ENCODE data around the gene PELI2.
A peak's percentile ranks its signal among the peaks of the same experiment; 100 is the strongest.

Gene PELI2

GRCh38 chr14:56120091-56120691 lies 2.0 kb downstream of the PELI2 start:
- FAIRE-seq (peak; percentile 17), DNase-seq (ENCODE audit: insufficient read length) (no peak)
- TF ChIP-seq POLR2A (IDR thresholded peaks at IDR 0.05; ENCODE audit: low read depth, low read length) (no peak), POLR2AphosphoS5 (IDR thresholded peaks at IDR 0.05; ENCODE audit: low read depth, low read length) (no peak), TAF1 (IDR thresholded peaks at IDR 0.05; ENCODE audit: borderline replicate concordance, low read depth, low read length) (no peak)

GRCh38 chr14:56121816-56122215 lies 3.6 kb downstream of the PELI2 start:
- DNase-seq (ENCODE audit: insufficient read length), result no peak
- no peak for FAIRE-seq
- TF ChIP-seq POLR2A (IDR thresholded peaks at IDR 0.05; ENCODE audit: low read depth, low read length) (no peak), TAF1 (IDR thresholded peaks at IDR 0.05; ENCODE audit: borderline replicate concordance, low read depth, low read length) (no peak), POLR2AphosphoS5 (IDR thresholded peaks at IDR 0.05; ENCODE audit: low read depth, low read length) (no peak)

DNA sequence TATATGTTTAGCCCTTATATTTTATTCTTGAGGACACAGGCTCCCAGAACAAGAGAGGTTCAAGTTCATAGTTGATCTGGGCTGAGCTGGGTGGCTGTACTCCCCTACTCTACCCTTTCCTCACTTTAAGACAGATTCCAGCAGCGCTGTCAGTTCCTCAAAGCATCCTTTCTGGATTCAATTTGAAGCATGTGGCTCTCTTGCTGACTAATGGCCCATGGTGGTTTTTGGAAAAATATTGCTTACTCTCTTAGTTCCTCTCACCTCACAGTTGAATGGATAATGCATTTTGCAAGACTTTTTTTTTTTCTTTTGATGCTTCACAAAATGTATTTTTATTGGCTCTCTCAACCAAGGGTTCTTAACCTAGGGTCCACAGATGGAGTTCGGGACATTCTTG lies 4.1 kb downstream of the PELI2 start:
- DNase-seq (ENCODE audit: insufficient read length) (no peak), FAIRE-seq (no peak)
- TF ChIP-seq POLR2AphosphoS5 (IDR thresholded peaks at IDR 0.05; ENCODE audit: low read depth, low read length), result no peak
- TF ChIP-seq POLR2A (IDR thresholded peaks at IDR 0.05; ENCODE audit: low read depth, low read length), result no peak
- TF ChIP-seq TAF1 (IDR thresholded peaks at IDR 0.05; ENCODE audit: borderline replicate concordance, low read depth, low read length), result no peak

DNA sequence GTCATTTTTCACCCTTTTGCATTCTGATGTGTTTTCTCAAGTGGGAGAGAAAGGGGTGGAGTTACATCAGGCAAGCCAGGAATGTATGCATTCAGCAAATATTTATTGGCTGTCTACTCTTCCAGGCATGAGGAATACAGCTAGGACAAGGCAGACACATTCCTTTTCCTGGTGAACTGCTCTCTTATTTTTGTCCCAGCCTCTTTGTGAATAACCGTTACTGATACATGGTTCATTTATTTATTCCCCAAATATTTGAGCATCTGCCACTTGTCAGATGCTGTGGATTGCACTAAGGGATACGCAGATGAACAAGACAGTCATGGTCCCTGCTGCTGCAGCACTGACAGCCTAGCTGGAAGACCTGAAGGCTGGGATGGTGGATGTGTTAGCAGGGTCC lies 6.1 kb downstream of the PELI2 start:
- DNase-seq (ENCODE audit: insufficient read length) (no peak), FAIRE-seq (no peak)
- TF ChIP-seq POLR2A (IDR thresholded peaks at IDR 0.05; ENCODE audit: low read depth, low read length) (no peak), POLR2AphosphoS5 (IDR thresholded peaks at IDR 0.05; ENCODE audit: low read depth, low read length) (no peak), TAF1 (IDR thresholded peaks at IDR 0.05; ENCODE audit: borderline replicate concordance, low read depth, low read length) (no peak)

DNA sequence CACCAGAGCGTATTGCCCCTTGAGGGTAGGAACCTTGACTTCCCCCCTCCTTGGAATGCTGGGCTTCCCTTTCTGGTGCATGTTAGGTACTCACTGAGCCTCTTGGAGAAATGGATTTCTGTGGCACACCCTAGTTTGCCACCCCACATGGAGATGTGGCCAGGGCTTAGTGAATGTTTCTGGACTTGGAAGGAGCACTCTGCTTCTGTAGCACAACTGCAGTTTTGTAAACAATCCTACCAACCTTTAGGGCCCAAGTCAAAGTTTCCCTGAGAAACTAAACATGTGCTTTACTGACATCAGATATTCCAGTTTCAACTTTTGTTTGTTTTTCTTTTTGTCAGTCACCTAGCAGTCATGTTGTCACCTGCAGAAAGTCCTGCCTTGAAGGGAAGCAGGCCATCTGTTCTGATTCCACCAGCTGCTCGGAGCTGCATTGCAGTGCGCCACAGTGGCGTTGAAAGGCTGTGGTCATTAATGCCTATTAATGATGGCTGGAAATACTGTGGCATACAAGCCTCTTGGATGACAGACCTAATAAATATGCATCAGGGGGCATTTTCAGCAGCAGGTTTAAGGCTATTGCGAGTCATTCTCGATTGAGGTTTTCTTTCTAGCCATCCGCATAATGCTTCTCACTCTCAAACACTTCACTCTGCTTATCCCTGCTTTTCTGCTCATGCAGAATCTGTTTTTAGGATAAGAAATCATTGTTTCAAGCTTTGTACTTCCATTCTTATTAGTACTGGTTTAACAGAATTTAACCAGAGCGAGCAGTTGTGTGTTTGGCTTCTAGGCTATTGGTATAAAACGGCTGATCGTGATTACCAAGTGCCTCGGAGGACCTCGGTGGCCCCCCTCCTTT lies 7.8 kb downstream of the PELI2 start:
- no peak for DNase-seq (ENCODE audit: insufficient read length)
- no peak for FAIRE-seq
- TF ChIP-seq POLR2A (IDR thresholded peaks at IDR 0.05; ENCODE audit: low read depth, low read length), result no peak
- TF ChIP-seq POLR2AphosphoS5 (IDR thresholded peaks at IDR 0.05; ENCODE audit: low read depth, low read length), result no peak
- TF ChIP-seq TAF1 (IDR thresholded peaks at IDR 0.05; ENCODE audit: borderline replicate concordance, low read depth, low read length), result no peak

- TF ChIP-seq TAF1 (IDR thresholded peaks at IDR 0.05; ENCODE audit: borderline replicate concordance, low read depth, low read length) (no peak), POLR2AphosphoS5 (IDR thresholded peaks at IDR 0.05; ENCODE audit: low read depth, low read length) (no peak), POLR2A (IDR thresholded peaks at IDR 0.05; ENCODE audit: low read depth, low read length) (no peak)
- FAIRE-seq, result no peak
- no peak for DNase-seq (ENCODE audit: insufficient read length)
These were observed 8.4 kb downstream of the PELI2 start for GRCh38 chr14:56126637-56126913.

- no peak for TF ChIP-seq POLR2AphosphoS5 (IDR thresholded peaks at IDR 0.05; ENCODE audit: low read depth, low read length)
- TF ChIP-seq TAF1 (IDR thresholded peaks at IDR 0.05; ENCODE audit: borderline replicate concordance, low read depth, low read length), result no peak
- no peak for TF ChIP-seq POLR2A (IDR thresholded peaks at IDR 0.05; ENCODE audit: low read depth, low read length)
- DNase-seq (ENCODE audit: insufficient read length), result no peak
- FAIRE-seq, result no peak
These were observed 8.9 kb downstream of the PELI2 start for GRCh38 chr14:56127156-56127555.

DNA sequence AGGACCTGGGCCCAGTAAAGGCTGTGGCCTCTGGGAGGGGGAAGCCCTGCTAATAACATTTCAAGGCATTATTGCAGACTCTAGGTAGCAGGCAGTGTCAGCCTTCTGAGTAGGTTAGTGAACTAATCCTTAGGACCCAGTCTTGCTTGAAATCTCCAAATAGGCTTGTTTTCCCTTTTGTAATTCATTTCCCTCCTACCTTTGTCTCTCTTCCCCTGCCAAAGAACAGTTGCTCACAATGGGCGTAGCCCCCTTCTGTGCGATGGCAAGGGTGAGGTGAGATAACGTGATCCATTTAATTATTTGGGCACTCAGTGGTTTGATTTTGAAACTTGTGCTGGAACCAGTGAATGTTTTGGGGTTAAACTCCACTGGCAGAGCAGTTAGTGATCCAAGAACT lies 10.9 kb downstream of the PELI2 start:
- TF ChIP-seq POLR2AphosphoS5 (IDR thresholded peaks at IDR 0.05; ENCODE audit: low read depth, low read length), result no peak
- no peak for TF ChIP-seq POLR2A (IDR thresholded peaks at IDR 0.05; ENCODE audit: low read depth, low read length)
- TF ChIP-seq TAF1 (IDR thresholded peaks at IDR 0.05; ENCODE audit: borderline replicate concordance, low read depth, low read length), result no peak
- FAIRE-seq (no peak), DNase-seq (ENCODE audit: insufficient read length) (no peak)

DNA sequence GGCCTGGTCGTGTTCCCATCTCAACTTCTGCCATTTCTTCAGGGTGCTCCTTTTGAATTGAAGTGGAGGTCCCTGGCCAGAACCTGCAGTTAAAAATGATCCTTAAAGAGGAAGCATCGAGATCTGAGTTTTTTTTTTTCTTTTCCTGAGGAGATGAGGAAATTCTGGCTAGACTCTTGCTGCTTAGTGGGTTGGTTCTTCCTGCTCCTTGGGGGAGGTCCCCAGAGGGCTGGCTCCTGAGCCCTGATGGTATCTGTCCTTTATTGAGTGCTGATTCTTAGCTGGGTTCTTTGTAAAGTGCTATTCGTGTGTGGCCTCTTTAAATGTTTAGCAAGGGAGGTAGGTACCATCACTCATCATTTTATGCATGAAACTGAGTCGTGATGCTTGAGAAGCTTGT lies 11.7 kb downstream of the PELI2 start:
- DNase-seq (ENCODE audit: insufficient read length) (no peak), FAIRE-seq (no peak)
- no peak for TF ChIP-seq TAF1 (IDR thresholded peaks at IDR 0.05; ENCODE audit: borderline replicate concordance, low read depth, low read length)

DNA sequence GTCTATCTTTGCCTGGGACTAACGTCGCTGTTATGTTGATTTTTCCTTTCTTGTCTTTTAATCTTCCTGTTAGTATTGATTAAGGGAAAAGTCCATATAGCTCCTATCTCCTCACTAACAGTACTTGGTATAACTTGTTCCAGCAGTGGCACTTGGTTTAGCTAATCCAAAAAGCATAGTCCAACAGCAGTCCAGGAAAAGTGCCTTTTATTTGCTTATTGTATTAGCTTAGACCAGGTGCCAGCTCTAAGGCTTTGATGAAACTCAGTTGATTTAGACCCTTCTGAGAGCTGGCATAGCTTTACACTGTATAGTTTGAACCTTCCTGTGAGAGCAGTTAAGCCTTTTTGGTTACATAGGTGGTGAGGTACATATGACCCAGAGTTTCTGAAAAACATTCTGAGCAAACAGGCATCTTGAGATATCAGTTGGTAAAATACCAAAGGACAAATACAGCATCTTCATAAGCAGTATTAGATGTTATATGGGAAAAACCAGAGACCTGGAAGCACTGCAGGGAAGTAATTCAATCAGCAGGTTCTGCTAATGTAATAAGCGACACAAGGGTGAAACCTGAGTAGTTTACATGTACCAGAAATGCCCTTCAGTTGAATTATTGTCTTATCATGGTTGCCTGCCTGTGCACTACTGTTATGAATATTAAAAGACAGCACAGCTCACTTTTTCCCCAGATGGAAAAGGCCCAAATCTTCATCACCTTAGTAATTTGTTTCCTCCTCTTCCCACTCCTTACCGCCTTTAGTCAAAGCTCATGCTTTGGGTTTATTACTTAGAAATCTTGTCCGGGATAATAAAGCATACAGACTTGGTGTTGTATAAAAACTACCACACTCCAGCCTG lies 13.0 kb downstream of the PELI2 start:
- no peak for FAIRE-seq
- TF ChIP-seq POLR2A (IDR thresholded peaks at IDR 0.05; ENCODE audit: low read depth, low read length) (no peak), POLR2AphosphoS5 (IDR thresholded peaks at IDR 0.05; ENCODE audit: low read depth, low read length) (no peak), TAF1 (IDR thresholded peaks at IDR 0.05; ENCODE audit: borderline replicate concordance, low read depth, low read length) (no peak)
- DNase-seq (ENCODE audit: insufficient read length), result no peak

DNA sequence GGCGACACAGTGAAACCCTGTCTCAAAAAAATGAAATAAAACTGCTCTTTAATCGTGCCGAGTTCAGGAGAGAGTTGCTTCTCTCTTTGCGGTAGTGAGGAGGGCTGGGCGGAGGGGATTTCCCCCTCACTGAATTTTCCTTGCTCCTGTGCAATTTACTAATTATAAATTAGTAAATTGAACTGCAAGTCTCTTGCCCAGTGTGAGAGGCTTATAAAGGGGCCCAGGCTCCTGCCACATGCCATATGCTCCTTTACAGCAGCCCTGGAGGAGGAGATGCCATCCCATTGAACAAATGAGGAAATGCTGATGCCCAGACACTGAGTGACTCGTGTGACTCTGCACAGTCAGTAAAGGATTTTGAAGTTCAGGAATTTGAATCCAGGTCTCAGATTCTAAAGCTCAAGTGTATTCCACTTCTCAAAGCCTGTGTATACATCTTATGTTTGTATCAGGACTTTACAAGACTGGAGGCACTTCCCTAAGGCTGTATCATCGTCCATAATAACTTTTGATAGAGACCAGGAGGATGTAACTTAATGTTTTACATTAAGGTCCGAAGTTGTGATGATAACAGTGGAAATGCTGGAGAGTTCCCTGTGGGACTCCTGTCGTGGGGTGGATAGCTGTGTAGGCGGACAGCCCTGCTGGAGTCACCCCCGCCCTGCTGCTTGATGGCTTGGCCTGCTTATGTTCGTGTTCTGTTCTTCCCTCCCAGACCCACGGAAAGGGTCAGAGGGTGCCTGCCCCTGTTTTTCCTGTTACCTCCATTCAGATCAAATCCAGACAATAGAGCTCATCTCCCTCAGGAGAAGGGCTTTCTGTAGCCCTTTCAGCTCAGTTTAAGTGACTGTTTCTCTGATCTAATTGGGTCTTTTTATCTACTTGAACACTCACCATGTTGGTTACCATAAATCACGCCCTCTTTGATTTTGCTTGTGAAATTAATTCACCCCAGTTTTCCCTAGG lies 13.9 kb downstream of the PELI2 start:
- FAIRE-seq, result no peak
- DNase-seq (ENCODE audit: insufficient read length), result no peak
- TF ChIP-seq POLR2AphosphoS5 (IDR thresholded peaks at IDR 0.05; ENCODE audit: low read depth, low read length) (no peak), TAF1 (IDR thresholded peaks at IDR 0.05; ENCODE audit: borderline replicate concordance, low read depth, low read length) (no peak), POLR2A (IDR thresholded peaks at IDR 0.05; ENCODE audit: low read depth, low read length) (no peak)
